HUES64 (cell line): Measurements from ENCODE around the gene METTL21A. TPM values are rescaled to one million over a fixed set of nuclear protein-coding genes. Genes with fewer than 3 reads are reported as not detected.
"Not testable (repeated sequence)": the region's sequence is repeated elsewhere in the genome, so short reads cannot be mapped to it uniquely, and the experiment has no call there.

Source experiments
- H3K27ac ChIP-seq: 2 replicates; pipeline ENCODE4 v1.7.0; 2013; ENCODE audit warnings: low read depth, low read length, inconsistent platforms
- H3K27me3 ChIP-seq: 2 replicates; pipeline ENCODE4 v1.6.1; 2013; ENCODE audit warnings: mild to moderate bottlenecking, low read length; ENCODE audit not compliant: insufficient read depth
- H3K36me3 ChIP-seq: 2 replicates; pipeline ENCODE4 v1.6.1; 2013; ENCODE audit warnings: mild to moderate bottlenecking, low read length; ENCODE audit not compliant: insufficient read depth
- H3K4me1 ChIP-seq: 2 replicates; pipeline ENCODE4 v1.6.1; 2013; ENCODE audit warnings: mild to moderate bottlenecking, low read length, moderate library complexity; ENCODE audit not compliant: insufficient read depth
- H3K4me3 ChIP-seq: 2 replicates; pipeline ENCODE4 v1.5.1; 2013; ENCODE audit warnings: mild to moderate bottlenecking, low read length, moderate library complexity
- H3K9ac ChIP-seq: 2 replicates; pipeline ENCODE4 v1.6.1; 2013; ENCODE audit warnings: mild to moderate bottlenecking, low read depth, low read length
- H3K9me3 ChIP-seq: 2 replicates; pipeline ENCODE4 v1.6.1; 2013; ENCODE audit warnings: low read depth, low read length; ENCODE audit not compliant: insufficient read depth
- WGBS: fragments of 150-250, 120-280 bp; methylation state at CpG from one replicate; pipeline ENCODE4 v1.1.7; 2013; ENCODE audit warnings: missing lambda C conversion rate; 5-methylcytosine and 5-hydroxymethylcytosine counted together
- polyA plus RNA-seq, 2 experiments: library from polyadenylated mRNA; stranded (reverse); fragments of 50-300 nt; gene quantifications; one replicate each; pipeline ENCODE4 v1.2.3, GENCODE V29; 2013

Gene METTL21A
- polyA plus RNA-seq (2013, experiment 1 of 2) = 56.6 TPM
- 52.1 TPM for polyA plus RNA-seq (2013, experiment 2 of 2)

- H3K27me3 ChIP-seq = no peaks in the 10 kb centered on the region
- H3K9me3 ChIP-seq = no peaks in the 10 kb centered on the region
- H3K36me3 ChIP-seq = peaks cover 31% of the 10 kb centered on the region
- H3K27ac ChIP-seq = peak within 1 kb of the TSS; percentile 94
- H3K4me1 ChIP-seq = no peaks in the 10 kb centered on the region
- peak within 1 kb of the TSS; percentile 87 for H3K4me3 ChIP-seq
- under 1% methylated on average over 92 of the region's 92 CpGs for WGBS
- peak within 1 kb of the TSS; percentile 87 for H3K9ac ChIP-seq
Observed at GRCh38 chr2:207625014-207625907, at the start of gene METTL21A. Gene METTL21A, minus strand, starts transcription at chr2:207625394. Its CDS starts 1,019 bp downstream, at chr2:207624375.

GRCh38 chr2:207674826-207675225, 49.6 kb upstream of the METTL21A start:
- Histone ChIP-seq H3K27ac (peak overlapping the region; percentile 85; the same call in 1 of the 2 replicates), H3K4me3 (no peak overlapping the region), H3K27me3 (no peaks in the 10 kb centered on the region), H3K36me3 (no peaks in the 10 kb centered on the region), H3K4me1 (peaks cover 27% of the 10 kb centered on the region), H3K9ac (no peak overlapping the region), H3K9me3 (no peaks in the 10 kb centered on the region)
- WGBS = 53% methylated on average over 1 of the region's 2 CpGs

GRCh38 chr2:207674266-207674774, 49.1 kb upstream of the METTL21A start:
- Histone ChIP-seq H3K27me3 (no peaks in the 10 kb centered on the region), H3K4me1 (peaks cover 27% of the 10 kb centered on the region), H3K27ac (peak overlapping the region; percentile 85; the same call in 1 of the 2 replicates)

GRCh38 chr2:207673431-207673830, 48.2 kb upstream of the METTL21A start:
- H3K9ac ChIP-seq = no peak overlapping the region
- H3K27ac ChIP-seq = peak overlapping the region; percentile 83
- WGBS = 63% methylated on average over 2 of the region's 2 CpGs
- peaks cover 27% of the 10 kb centered on the region for H3K4me1 ChIP-seq
- H3K4me3 ChIP-seq = no peak overlapping the region
- no peaks in the 10 kb centered on the region for H3K36me3 ChIP-seq
- no peaks in the 10 kb centered on the region for H3K9me3 ChIP-seq
- no peaks in the 10 kb centered on the region for H3K27me3 ChIP-seq

More at GRCh38 chr2:207674266-207674774, 49.1 kb upstream of the METTL21A start:
- Histone ChIP-seq H3K36me3 (no peaks in the 10 kb centered on the region), H3K9ac (no peak overlapping the region), H3K4me3 (no peak overlapping the region), H3K9me3 (no peaks in the 10 kb centered on the region)

GRCh38 chr2:207670887-207671286, 45.7 kb upstream of the METTL21A start:
- Histone ChIP-seq H3K4me1 (peaks cover 21% of the 10 kb centered on the region), H3K4me3 (no peak overlapping the region), H3K9ac (no peak overlapping the region), H3K27me3 (no peaks in the 10 kb centered on the region), H3K27ac (no peak overlapping the region), H3K9me3 (no peaks in the 10 kb centered on the region), H3K36me3 (no peaks in the 10 kb centered on the region)
- 66% methylated on average over 6 of the region's 6 CpGs for WGBS

- no peak overlapping the region for H3K9ac ChIP-seq
- no peak overlapping the region for H3K4me3 ChIP-seq
- 95% methylated on average over 4 of the region's 5 CpGs for WGBS
- no peaks in the 10 kb centered on the region for H3K27me3 ChIP-seq
- no peak overlapping the region for H3K27ac ChIP-seq
- no peaks in the 10 kb centered on the region for H3K9me3 ChIP-seq
- no peaks in the 10 kb centered on the region for H3K4me1 ChIP-seq
- no peaks in the 10 kb centered on the region for H3K36me3 ChIP-seq
Observed at GRCh38 chr2:207663870-207664545, 38.8 kb upstream of the METTL21A start.

- no peaks in the 10 kb centered on the region for H3K9me3 ChIP-seq
- 94% methylated on average over 2 of the region's 2 CpGs for WGBS
- H3K9ac ChIP-seq = no peak overlapping the region
- H3K4me3 ChIP-seq = no peak overlapping the region
- no peaks in the 10 kb centered on the region for H3K36me3 ChIP-seq
- H3K27ac ChIP-seq = no peak overlapping the region
- no peaks in the 10 kb centered on the region for H3K27me3 ChIP-seq
- no peaks in the 10 kb centered on the region for H3K4me1 ChIP-seq
Observed at GRCh38 chr2:207662203-207662602, 37.0 kb upstream of the METTL21A start.

GRCh38 chr2:207660994-207661393, 35.8 kb upstream of the METTL21A start:
- Histone ChIP-seq H3K4me3 (no peak overlapping the region), H3K36me3 (no peaks in the 10 kb centered on the region), H3K9ac (no peak overlapping the region), H3K9me3 (no peaks in the 10 kb centered on the region), H3K4me1 (no peaks in the 10 kb centered on the region), H3K27ac (no peak overlapping the region), H3K27me3 (no peaks in the 10 kb centered on the region)
- 78% methylated on average over 7 of the region's 7 CpGs for WGBS

GRCh38 chr2:207658156-207658555, 33.0 kb upstream of the METTL21A start:
- H3K36me3 ChIP-seq = no peaks in the 10 kb centered on the region
- no peaks in the 10 kb centered on the region for H3K4me1 ChIP-seq
- H3K27ac ChIP-seq = no peak overlapping the region
- H3K9me3 ChIP-seq = no peaks in the 10 kb centered on the region
- H3K9ac ChIP-seq = no peak overlapping the region
- WGBS = 90% methylated on average over 3 of the region's 4 CpGs
- no peak overlapping the region for H3K4me3 ChIP-seq
- H3K27me3 ChIP-seq = no peaks in the 10 kb centered on the region

GRCh38 chr2:207655000-207655399, 29.8 kb upstream of the METTL21A start:
- Histone ChIP-seq H3K4me1 (no peaks in the 10 kb centered on the region), H3K36me3 (no peaks in the 10 kb centered on the region), H3K27ac (no peak overlapping the region), H3K27me3 (no peaks in the 10 kb centered on the region), H3K9ac (no peak overlapping the region), H3K4me3 (no peak overlapping the region), H3K9me3 (no peaks in the 10 kb centered on the region)
- WGBS = 65% methylated on average over 4 of the region's 4 CpGs

GRCh38 chr2:207646582-207646981, 21.4 kb upstream of the METTL21A start:
- H3K9me3 ChIP-seq, H3K27me3 ChIP-seq, H3K36me3 ChIP-seq, H3K4me1 ChIP-seq, H3K27ac ChIP-seq, H3K9ac ChIP-seq, H3K4me3 ChIP-seq: not testable (repeated sequence)
- WGBS = 94% methylated on average over 7 of the region's 7 CpGs
